ENCODE measurements around the gene SART3. TPM values are rescaled to one million over a fixed set of nuclear protein-coding genes. Genes with fewer than 3 reads are reported as not detected.

SART3 gene
- total RNA-seq, 1 donor from 2014 or later: 24.9 TPM

DNA sequence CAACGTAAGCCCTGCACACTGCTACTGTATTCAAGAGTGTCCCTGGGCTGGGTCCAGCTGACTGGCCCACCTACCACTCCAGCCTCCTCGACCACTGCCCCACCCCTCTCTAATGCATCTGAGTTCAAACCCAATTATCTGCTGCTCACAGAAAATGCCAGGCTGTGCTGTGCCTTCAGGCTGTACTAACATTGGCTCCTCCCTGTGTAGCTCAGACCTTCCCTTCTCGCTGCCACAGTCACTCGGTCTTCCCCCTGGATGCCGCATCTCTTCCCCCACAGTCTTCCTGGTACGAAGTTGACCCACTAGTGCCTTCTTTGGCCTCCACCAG is 33.8 kb downstream of the SART3 start:
- Histone ChIP-seq H3K27me3 (ENCODE audit: low read depth) (no peaks in the 10 kb centered on the region), H3K36me3 (peaks cover 100% of the 10 kb centered on the region), H3K9me3 (replicated peaks) (no peaks in the 10 kb centered on the region), H3K27ac (replicated peaks) (no peak overlapping the region), H3K4me1 (no peaks in the 10 kb centered on the region), H3K4me3 (no peak overlapping the region)
- TF ChIP-seq, protein P1, sequence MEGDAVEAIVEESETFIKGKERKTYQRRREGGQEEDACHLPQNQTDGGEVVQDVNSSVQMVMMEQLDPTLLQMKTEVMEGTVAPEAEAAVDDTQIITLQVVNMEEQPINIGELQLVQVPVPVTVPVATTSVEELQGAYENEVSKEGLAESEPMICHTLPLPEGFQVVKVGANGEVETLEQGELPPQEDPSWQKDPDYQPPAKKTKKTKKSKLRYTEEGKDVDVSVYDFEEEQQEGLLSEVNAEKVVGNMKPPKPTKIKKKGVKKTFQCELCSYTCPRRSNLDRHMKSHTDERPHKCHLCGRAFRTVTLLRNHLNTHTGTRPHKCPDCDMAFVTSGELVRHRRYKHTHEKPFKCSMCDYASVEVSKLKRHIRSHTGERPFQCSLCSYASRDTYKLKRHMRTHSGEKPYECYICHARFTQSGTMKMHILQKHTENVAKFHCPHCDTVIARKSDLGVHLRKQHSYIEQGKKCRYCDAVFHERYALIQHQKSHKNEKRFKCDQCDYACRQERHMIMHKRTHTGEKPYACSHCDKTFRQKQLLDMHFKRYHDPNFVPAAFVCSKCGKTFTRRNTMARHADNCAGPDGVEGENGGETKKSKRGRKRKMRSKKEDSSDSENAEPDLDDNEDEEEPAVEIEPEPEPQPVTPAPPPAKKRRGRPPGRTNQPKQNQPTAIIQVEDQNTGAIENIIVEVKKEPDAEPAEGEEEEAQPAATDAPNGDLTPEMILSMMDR (IDR thresholded peaks at IDR 0.05; ENCODE audit: borderline replicate concordance): no peak
- intact Hi-C loops (cut with micrococcal nuclease): no loop called here
- no peak for DNase-seq

DNA sequence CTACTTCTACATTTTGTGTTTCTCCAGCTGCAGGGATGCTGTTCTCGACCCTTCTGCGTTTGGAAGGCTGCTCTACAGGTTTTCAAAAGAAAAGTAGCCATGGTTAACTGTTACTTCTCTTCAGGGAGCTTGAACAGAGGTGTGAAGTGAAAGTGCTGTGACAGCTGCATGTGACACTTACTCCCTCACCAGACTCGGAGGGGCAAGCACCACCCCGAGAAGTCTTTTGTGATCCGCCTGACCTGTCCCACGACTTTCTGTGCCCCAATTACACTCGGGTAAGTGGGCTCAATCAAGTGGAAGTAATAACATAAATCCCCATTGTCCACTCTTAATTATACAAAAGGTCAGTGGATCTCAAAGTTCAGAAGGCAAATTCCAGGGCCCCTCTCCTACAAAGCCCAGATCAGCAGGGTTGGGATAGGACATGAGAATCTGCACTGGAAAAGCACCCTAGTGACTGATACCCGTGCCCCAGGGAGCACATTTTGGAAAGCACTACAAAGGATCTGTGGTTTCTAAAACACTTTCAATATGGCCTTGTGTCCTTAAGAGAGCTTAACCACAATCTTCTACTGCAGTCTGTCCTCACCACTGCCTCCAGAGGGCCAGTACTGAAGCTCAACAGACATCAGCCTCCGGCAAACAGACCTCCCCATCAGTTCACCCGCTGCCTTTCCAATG is 34.3 kb downstream of the SART3 start:
- DNase-seq: no peak
- TF ChIP-seq, protein P1 (IDR thresholded peaks at IDR 0.05; ENCODE audit: borderline replicate concordance): no peak
- no peak overlapping the region for H3K4me3 ChIP-seq
- intact Hi-C loops (cut with micrococcal nuclease): no loop called here
- H3K9me3 ChIP-seq (replicated peaks): no peaks in the 10 kb centered on the region
- H3K4me1 ChIP-seq: no peaks in the 10 kb centered on the region
- peaks cover 100% of the 10 kb centered on the region for H3K36me3 ChIP-seq
- H3K27me3 ChIP-seq (ENCODE audit: low read depth): no peaks in the 10 kb centered on the region
- H3K27ac ChIP-seq (replicated peaks): no peak overlapping the region

DNA sequence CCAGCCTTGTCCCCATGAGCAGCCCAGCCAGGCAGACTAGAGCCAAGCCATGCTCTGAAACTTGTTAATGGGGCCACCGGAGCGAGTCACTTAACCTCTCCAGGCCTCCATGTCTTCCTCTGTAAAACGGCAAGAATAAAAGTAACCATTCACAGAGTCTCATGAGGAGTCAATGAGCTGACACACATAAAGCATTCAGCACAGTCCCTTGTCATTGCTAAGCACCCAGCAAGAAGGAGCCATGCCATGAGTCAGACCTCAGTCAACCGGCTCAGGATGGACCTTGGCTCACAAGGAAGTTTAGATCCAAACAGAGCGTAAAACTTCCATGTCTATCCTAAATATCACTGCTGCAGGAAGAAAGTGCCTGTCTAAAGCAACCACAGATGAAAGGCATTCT is 35.3 kb downstream of the SART3 start:
- Histone ChIP-seq H3K27ac (replicated peaks) (no peak overlapping the region), H3K27me3 (ENCODE audit: low read depth) (no peaks in the 10 kb centered on the region), H3K36me3 (peaks cover 100% of the 10 kb centered on the region), H3K4me1 (no peaks in the 10 kb centered on the region), H3K9me3 (replicated peaks) (no peaks in the 10 kb centered on the region), H3K4me3 (no peak overlapping the region)
- intact Hi-C loops (cut with micrococcal nuclease): no loop called here
- no peak for DNase-seq
- TF ChIP-seq, protein P1 (IDR thresholded peaks at IDR 0.05; ENCODE audit: borderline replicate concordance): no peak

DNA sequence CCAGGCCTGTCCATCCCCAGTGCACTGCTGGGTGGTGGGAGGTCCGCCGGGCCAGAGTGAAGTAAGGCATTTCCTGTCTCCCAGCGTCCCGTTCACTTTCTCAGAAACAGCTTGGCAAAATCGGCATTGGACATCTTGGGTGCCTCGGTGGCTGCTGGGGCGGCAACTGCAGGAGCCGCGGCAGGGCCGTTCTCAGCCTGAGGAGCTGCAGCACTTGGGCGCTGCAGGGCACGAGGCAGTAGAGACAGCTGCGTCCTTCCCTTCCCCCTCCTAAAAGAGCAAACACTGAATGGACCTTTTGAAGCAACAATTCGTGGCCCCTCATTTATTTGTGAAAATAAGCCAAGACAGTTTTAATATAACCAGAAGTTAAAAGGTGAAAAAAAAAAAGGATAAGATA is 37.6 kb downstream of the SART3 start:
- no peak for DNase-seq
- Histone ChIP-seq H3K27ac (replicated peaks) (no peak overlapping the region), H3K4me3 (no peak overlapping the region), H3K9me3 (replicated peaks) (no peaks in the 10 kb centered on the region), H3K36me3 (peaks cover 100% of the 10 kb centered on the region), H3K4me1 (no peaks in the 10 kb centered on the region), H3K27me3 (ENCODE audit: low read depth) (no peaks in the 10 kb centered on the region)
- intact Hi-C loops (cut with micrococcal nuclease): no loop called here
- TF ChIP-seq, protein P1 (IDR thresholded peaks at IDR 0.05; ENCODE audit: borderline replicate concordance): no peak

DNA sequence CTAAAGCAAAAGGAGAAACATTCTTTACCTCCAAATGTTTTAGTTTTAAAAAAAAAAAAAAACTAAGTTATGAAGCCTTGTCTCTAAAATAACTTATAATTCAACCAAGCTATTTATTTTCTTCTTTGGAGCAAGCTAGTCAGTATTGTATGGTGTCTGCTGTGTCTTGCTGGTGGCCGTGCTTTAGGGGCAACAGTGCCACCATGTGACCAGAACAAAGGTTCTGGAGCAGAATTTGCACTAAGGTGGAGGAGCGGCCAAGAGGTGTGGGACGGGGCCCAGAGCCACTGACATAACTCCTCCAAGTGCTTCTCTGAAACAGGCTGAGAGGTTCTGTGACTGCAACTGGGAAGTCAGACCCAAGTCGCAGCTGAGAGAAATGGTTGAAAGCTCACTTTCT is 41.4 kb downstream of the SART3 start:
- no peaks in the 10 kb centered on the region for H3K9me3 ChIP-seq (replicated peaks)
- H3K36me3 ChIP-seq: peaks cover 72% of the 10 kb centered on the region
- no peaks in the 10 kb centered on the region for H3K27me3 ChIP-seq (ENCODE audit: low read depth)
- TF ChIP-seq, protein P1 (IDR thresholded peaks at IDR 0.05; ENCODE audit: borderline replicate concordance): no peak
- no peak for DNase-seq
- H3K4me1 ChIP-seq: peaks cover 17% of the 10 kb centered on the region
- H3K4me3 ChIP-seq: no peak overlapping the region
- H3K27ac ChIP-seq (replicated peaks): no peak overlapping the region
- intact Hi-C loops (cut with micrococcal nuclease): no loop called here
